H1 (cell line): ENCODE data around the gene PLXNA4. TPM values are rescaled to one million over a fixed set of nuclear protein-coding genes. Genes with fewer than 3 reads are reported as not detected.

Experiments
- CTCF ChIA-PET: fragments of 300-600 bp; sonication (Branson Sonifier 250); formaldehyde crosslinking; loops from one replicate; lab custom pipeline; 2021; ENCODE audit not compliant: partially characterized antibody; lab: Charles Lee
- POLR2A ChIA-PET: fragments of 300-600 bp; sonication (Branson Sonifier 250); formaldehyde crosslinking; loops from one replicate; lab custom pipeline; 2021; ENCODE audit warnings: inconsistent platforms; ENCODE audit not compliant: partially characterized antibody; lab: Charles Lee
- DNase-seq, 2 experiments: peaks; one replicate each; pipeline versions ENCODE4 v3.0.0 to v3.0.0-alpha.2; 2010 to 2022; ENCODE audit warnings: low spot score in 2 of 2, low read depth in 1 of 2, mixed read lengths in 1 of 2
- FAIRE-seq: peaks from 2 replicates; lab custom pipeline; 2011; peaks lifted over from hg19 to GRCh38; lab: Jason Lieb, UNC
- H2AFZ ChIP-seq: 2 replicates; pipeline ENCODE4 v1.8.1; 2012; ENCODE audit warnings: low read length, inconsistent platforms
- H2AK5ac ChIP-seq: 2 replicates; pipeline ENCODE4 v1.6.1; 2013; ENCODE audit warnings: low read depth, low read length
- H2BK120ac ChIP-seq: replicated peaks from 2 replicates; pipeline ENCODE3; 2013; ENCODE audit warnings: low read depth, low read length, inconsistent platforms
- H2BK12ac ChIP-seq: 2 replicates; pipeline ENCODE4 v1.6.1; 2013; ENCODE audit warnings: low read depth, low read length
- H2BK15ac ChIP-seq: 2 replicates; pipeline ENCODE4 v1.6.1; 2013; ENCODE audit warnings: low read length
- H2BK20ac ChIP-seq: 2 replicates; pipeline ENCODE4 v1.6.1; 2013; ENCODE audit warnings: low read length
- H2BK5ac ChIP-seq: 2 replicates; pipeline ENCODE4 v1.6.1; 2013; ENCODE audit warnings: low read depth, low read length
- H3K14ac ChIP-seq: 2 replicates; pipeline ENCODE4 v1.6.1; 2013; ENCODE audit warnings: inconsistent platforms; ENCODE audit not compliant: insufficient read length
- H3K18ac ChIP-seq: 2 replicates; pipeline ENCODE4 v1.6.1; 2013; ENCODE audit warnings: low read length; ENCODE audit errors: extremely low read depth
- H3K23ac ChIP-seq: 2 replicates; pipeline ENCODE4 v1.6.1; 2013; ENCODE audit warnings: inconsistent platforms; ENCODE audit not compliant: insufficient read length
- H3K23me2 ChIP-seq: 2 replicates; pipeline ENCODE4 v1.6.1; 2013; ENCODE audit warnings: low read depth, low read length
- H3K27ac ChIP-seq: 2 replicates; pipeline ENCODE4 v1.6.1; 2011; ENCODE audit warnings: low read depth, low read length, inconsistent platforms
- H3K27me3 ChIP-seq, 4 experiments: replicated peaks in 1 of 4; 1 replicate in 1 of 4; 2 replicates in 3 of 4; pipeline versions ENCODE4 v1.6.1 to v1.8.1; 2011 to 2013; ENCODE audit warnings: low read length in 3 of 4, mild to moderate bottlenecking in 3 of 4, inconsistent platforms in 2 of 4, mixed read lengths in 2 of 4, moderate library complexity in 1 of 4; ENCODE audit not compliant: control insufficient read depth in 3 of 4, insufficient read depth in 3 of 4; ENCODE audit errors: extremely low read depth in 1 of 4
- H3K36me3 ChIP-seq, 4 experiments: 2 replicates each; pipeline versions ENCODE4 v1.6.1 to v1.8.1; 2011 to 2013; ENCODE audit warnings: mild to moderate bottlenecking in 4 of 4, low read length in 3 of 4, moderate library complexity in 2 of 4, control low read depth in 1 of 4, inconsistent platforms in 1 of 4; ENCODE audit not compliant: insufficient read depth in 4 of 4, control insufficient read depth in 2 of 4
- H3K4ac ChIP-seq: replicated peaks from 2 replicates; pipeline ENCODE3; 2013; ENCODE audit warnings: low read length, low read depth, mixed read lengths, inconsistent platforms; ENCODE audit not compliant: insufficient read length
- H3K4me1 ChIP-seq, 4 experiments: replicated peaks in 1 of 4; 1 replicate in 1 of 4; 2 replicates in 3 of 4; pipeline versions ENCODE4 v1.6.1 to v1.8.1; 2011 to 2013; ENCODE audit warnings: low read length in 3 of 4, inconsistent platforms in 2 of 4, mixed read lengths in 1 of 4; ENCODE audit not compliant: insufficient read depth in 4 of 4, control insufficient read depth in 3 of 4
- H3K4me2 ChIP-seq, 2 experiments: 2 replicates each; pipeline versions ENCODE4 v1.6.1 to v1.8.1; 2011 to 2013; ENCODE audit warnings: low read depth in 2 of 2, low read length in 2 of 2, control low read depth in 1 of 2, inconsistent platforms in 1 of 2, mild to moderate bottlenecking in 1 of 2; ENCODE audit not compliant: insufficient read depth in 1 of 2
- H3K4me3 ChIP-seq, 4 experiments: fragments of 200-600, 300-600 bp in 1 of 4; sonication (generic), shearing (Covaris generic), sonication (Bioruptor Twin) in 1 of 4; 2 replicates each; pipeline versions ENCODE4 v1.5.1 to v1.8.1; 2011 to 2016; ENCODE audit warnings: low read length in 4 of 4, low read depth in 3 of 4, control low read depth in 2 of 4, inconsistent platforms in 2 of 4, mild to moderate bottlenecking in 2 of 4, mixed read lengths in 1 of 4, moderate library complexity in 1 of 4; ENCODE audit not compliant: insufficient read depth in 2 of 4; ENCODE audit errors: extremely low read depth in 1 of 4
- H3K56ac ChIP-seq: replicated peaks from 2 replicates; pipeline ENCODE3; 2013; ENCODE audit warnings: low read depth, mild to moderate bottlenecking, mixed read lengths, low read length, inconsistent platforms; ENCODE audit not compliant: insufficient read length
- H3K79me1 ChIP-seq: 2 replicates; pipeline ENCODE4 v1.6.1; 2013; ENCODE audit warnings: low read depth, low read length, control low read depth
- H3K79me2 ChIP-seq, 2 experiments: 2 replicates each; pipeline versions ENCODE4 v1.6.1 to v1.8.1; 2012 to 2013; ENCODE audit warnings: low read length in 2 of 2, mild to moderate bottlenecking in 2 of 2, inconsistent platforms in 1 of 2; ENCODE audit not compliant: insufficient read depth in 2 of 2, control insufficient read depth in 1 of 2
- H3K9ac ChIP-seq, 4 experiments: replicated peaks in 1 of 4; 1 replicate in 1 of 4; 2 replicates in 3 of 4; pipeline versions ENCODE4 v1.6.1 to v1.8.1; 2011 to 2013; ENCODE audit warnings: low read depth in 3 of 4, low read length in 3 of 4, control low read depth in 2 of 4, mild to moderate bottlenecking in 2 of 4, moderate library complexity in 2 of 4, inconsistent platforms in 1 of 4; ENCODE audit errors: extremely low read depth in 1 of 4
- H3K9me3 ChIP-seq, 2 experiments: 2 replicates each; pipeline versions ENCODE4 v1.6.1 to v1.8.1; 2012 to 2013; ENCODE audit warnings: mild to moderate bottlenecking in 2 of 2, moderate library complexity in 2 of 2, control low read depth in 1 of 2, inconsistent platforms in 1 of 2, low read depth in 1 of 2, low read length in 1 of 2, mixed read lengths in 1 of 2; ENCODE audit not compliant: insufficient read depth in 2 of 2
- H4K20me1 ChIP-seq, 2 experiments: replicated peaks in 1 of 2; 2 replicates each; pipeline versions ENCODE3 to v1.8.1; 2011 to 2013; ENCODE audit warnings: inconsistent platforms in 2 of 2, low read length in 2 of 2, mild to moderate bottlenecking in 1 of 2; ENCODE audit not compliant: insufficient read depth in 2 of 2, control insufficient read depth in 1 of 2
- H4K5ac ChIP-seq: 2 replicates; pipeline ENCODE4 v1.6.1; 2013; ENCODE audit warnings: low read length, low read depth, mixed read lengths, inconsistent platforms; ENCODE audit not compliant: insufficient read length
- H4K8ac ChIP-seq: 2 replicates; pipeline ENCODE4 v1.8.0; 2013; ENCODE audit warnings: mild to moderate bottlenecking, moderate library complexity, low read length, inconsistent platforms; ENCODE audit not compliant: insufficient read depth; ENCODE audit errors: extremely low read depth
- H4K91ac ChIP-seq: replicated peaks from 2 replicates; pipeline ENCODE3; 2013; ENCODE audit warnings: low read length, mixed read lengths, inconsistent platforms; ENCODE audit not compliant: insufficient read length
- BCL11A ChIP-seq, 2 experiments: IDR thresholded peaks; one replicate each; pipeline ENCODE4 v1.6.1; 2011; ENCODE audit warnings: low read depth in 2 of 2, low read length in 2 of 2, mild to moderate bottlenecking in 2 of 2
- BRCA1 ChIP-seq: IDR thresholded peaks from 2 replicates; pipeline ENCODE4 v1.6.1; 2012; ENCODE audit warnings: low read depth, low read length, improper control_type of control experiment
- CHD1 ChIP-seq: IDR thresholded peaks from 2 replicates; pipeline ENCODE4 v1.6.1; 2012; ENCODE audit warnings: low read depth, low read length, improper control_type of control experiment
- CHD2 ChIP-seq: IDR thresholded peaks from 2 replicates; pipeline ENCODE4 v1.6.1; 2012; ENCODE audit warnings: low read length, improper control_type of control experiment
- EZH2 ChIP-seq: fragments of 200-600 bp; sonication (generic); IDR thresholded peaks from 2 replicates; pipeline ENCODE4 v1.7.1; 2012; ENCODE audit warnings: low read depth, mild to moderate bottlenecking, moderate library complexity, low read length, inconsistent platforms; ENCODE audit not compliant: severe bottlenecking
- KDM4A ChIP-seq: IDR thresholded peaks from one replicate; pipeline ENCODE4 v1.7.1; 2012; ENCODE audit warnings: low read depth, mild to moderate bottlenecking, moderate library complexity, low read length, inconsistent platforms; ENCODE audit not compliant: severe bottlenecking
- NRF1 ChIP-seq: IDR thresholded peaks from 2 replicates; pipeline ENCODE4 v1.6.1; 2011; ENCODE audit warnings: mild to moderate bottlenecking, low read depth, low read length, improper control_type of control experiment
- POLR2AphosphoS5 ChIP-seq: IDR thresholded peaks from 2 replicates; pipeline ENCODE4 v1.6.1; 2011; ENCODE audit warnings: low read depth, low read length
- SP2 ChIP-seq: IDR thresholded peaks from 2 replicates; pipeline ENCODE4 v1.6.1; 2012; ENCODE audit warnings: mild to moderate bottlenecking, low read length, inconsistent platforms
- SP4 ChIP-seq: IDR thresholded peaks from 2 replicates; pipeline ENCODE4 v1.6.1; 2012; ENCODE audit warnings: low read length, inconsistent platforms
- TAF7 ChIP-seq: optimal IDR thresholded peaks from 2 replicates; pipeline ENCODE3; 2011; ENCODE audit warnings: low read depth, mild to moderate bottlenecking, inconsistent platforms, low read length, moderate library complexity, borderline replicate concordance
- TBP ChIP-seq: IDR thresholded peaks from 2 replicates; pipeline ENCODE4 v1.6.1; 2011; ENCODE audit warnings: low read depth, low read length, improper control_type of control experiment
- YY1 ChIP-seq: IDR thresholded peaks from 2 replicates; pipeline ENCODE4 v1.6.1; 2011; ENCODE audit warnings: low read depth, mild to moderate bottlenecking, low read length
- WGBS, 2 experiments: shearing (Covaris generic) in 1 of 2; methylation state at CpG; one replicate each; pipeline versions ENCODE4 v1.1.6 to v1.1.7; 2013 to 2015; ENCODE audit warnings: low lambda C conversion rate in 2 of 2, mixed read lengths in 2 of 2, inconsistent platforms in 1 of 2, low coverage in 1 of 2, missing lambda C conversion rate in 1 of 2; ENCODE audit not compliant: insufficient replicate concordance in 2 of 2, insufficient coverage in 1 of 2, insufficient read length in 1 of 2; ENCODE audit errors: extremely low coverage in 1 of 2, missing lambda C conversion rate in 1 of 2; 5-methylcytosine and 5-hydroxymethylcytosine counted together
- polyA plus RNA-seq, 7 experiments: library from polyadenylated mRNA; depleted of rRNA in 3 of 7; stranded (reverse) in 5 of 7; unstranded in 2 of 7; fragments of >200 nt in 5 of 7; fragments of 200-250 nt in 2 of 7; gene quantifications; 1 replicate in 5 of 7; 2 replicates in 1 of 7; 4 replicates in 1 of 7; pipeline versions ENCODE4 v1.2.1 to v1.2.3, GENCODE V29; 2011 to 2013; ENCODE audit warnings: missing spikeins in 2 of 7, mixed read lengths in 2 of 7
- total RNA-seq: library from RNA; stranded (reverse); fragmentation: NEBNext Ultra II Directional; extraction: Animal tissue kit (Norgen Biotek cat#: 25700); gene quantifications from 2 replicates; pipeline ENCODE4 v1.2.1, GENCODE V29; 2021

The PLXNA4 gene
- total and polyA plus RNA-seq, 2 of the 8 experiments (the other 6 are each of a cell fraction or from before 2014, with no cell fraction given), result 0.76 to 0.79 TPM

DNA sequence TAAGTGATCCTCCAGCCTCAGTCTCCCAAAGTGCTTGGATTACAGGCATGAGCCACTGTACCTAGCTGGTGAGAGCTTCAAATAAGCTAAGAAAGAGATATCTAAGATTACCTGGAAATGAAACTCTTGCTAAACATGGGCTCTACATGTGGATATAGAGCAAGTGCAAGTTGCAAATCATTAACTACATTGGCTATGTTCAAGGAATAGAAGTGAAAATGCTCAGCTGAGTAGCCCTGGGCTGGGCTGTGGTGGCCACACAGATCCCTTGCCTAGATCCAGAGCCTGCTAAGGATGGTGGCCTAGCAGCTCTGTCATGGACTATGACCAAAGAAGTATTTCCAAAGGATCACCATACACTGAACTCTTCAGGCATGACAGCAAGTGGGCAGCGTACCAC, 209.3 kb downstream of the PLXNA4 start:
- Histone ChIP-seq H3K18ac (no peak overlapping the region), H3K23me2 (no peaks in the 10 kb centered on the region)

More for the DNA sequence above, 209.3 kb downstream of the PLXNA4 start:
- no peak overlapping the region for H2BK120ac ChIP-seq
- no peak overlapping the region for H4K5ac ChIP-seq
- no peaks in the 10 kb centered on the region for H3K79me2 ChIP-seq
- H3K36me3 ChIP-seq, result no peaks in the 10 kb centered on the region
- no peak overlapping the region for H2BK5ac ChIP-seq
- no peak overlapping the region for H3K4ac ChIP-seq
- H3K27me3 ChIP-seq, result no peaks in the 10 kb centered on the region
- no peak overlapping the region for H3K27ac ChIP-seq
- H2AK5ac ChIP-seq, result no peak overlapping the region
- no peak overlapping the region for H3K9ac ChIP-seq
- H3K4me1 ChIP-seq, result no peaks in the 10 kb centered on the region; a peak in 1 of 7 replicates
- no peak overlapping the region for H3K14ac ChIP-seq
- H3K4me2 ChIP-seq, result no peak overlapping the region
- FAIRE-seq, result no peak
- WGBS, 2 experiments, result no CpG with 5 or more reads among the region's 1 CpG
- no peak overlapping the region for H2BK12ac ChIP-seq
- H4K8ac ChIP-seq, result no peak overlapping the region
- no peak overlapping the region for H3K4me3 ChIP-seq
- ChIA-PET POLR2A (no interaction called here), CTCF (interaction anchor here (2.2 kb wide), 1 partner anchor 151 kb away, joined by 5 read pairs; no protein-coding TSS in a partner anchor)
- no peaks in the 10 kb centered on the region for H4K20me1 ChIP-seq
- no peak overlapping the region for H2BK15ac ChIP-seq
- no peak overlapping the region for H4K91ac ChIP-seq
- no peaks in the 10 kb centered on the region for H3K79me1 ChIP-seq
- H3K9me3 ChIP-seq, result no peaks in the 10 kb centered on the region
- no peak overlapping the region for H2BK20ac ChIP-seq
- no peak overlapping the region for H3K56ac ChIP-seq
- TF ChIP-seq KDM4A (no peak), POLR2AphosphoS5 (no peak), SP4 (no peak), CHD1 (no peak), EZH2 (no peak), YY1 (no peak), TAF7 (no peak), CHD2 (no peak), NRF1 (no peak), TBP (no peak), SP2 (no peak), BCL11A (IDR thresholded peaks at IDR 0.05; ENCODE audit: low read depth in 2 of 2, low read length in 2 of 2) (no peak), BRCA1 (no peak)
- no peak for DNase-seq
- no peak overlapping the region for H3K23ac ChIP-seq
- no peak overlapping the region for H2AFZ ChIP-seq
